ENCODE results near the gene NUDCD2. TPM values are rescaled to one million over a fixed set of nuclear protein-coding genes. Genes with fewer than 3 reads are reported as not detected.

Gene NUDCD2
- total and polyA plus RNA-seq, 9 of the 15 experiments (the other 6 are each of a cell fraction or from before 2014, with no cell fraction given): 14.6 to 76.9 (median 32.5) TPM

- TF ChIP-seq ELK3 (CRISPR knock-in tag; IDR thresholded peaks at IDR 0.05) (no peak), MBD1 (CRISPR knock-in tag; IDR thresholded peaks at IDR 0.05) (no peak), GATA2 (CRISPR knock-in tag; IDR thresholded peaks at IDR 0.05) (0 out of 2 replicates have a peak, but pooled peaks have one; percentile 9), ZNF76 (CRISPR knock-in tag; IDR thresholded peaks at IDR 0.05; ENCODE audit: borderline replicate concordance) (no peak), ZNF318 (IDR thresholded peaks at IDR 0.05; ENCODE audit: borderline replicate concordance in 1 of 2, low read depth in 1 of 2) (no peak)
- TF ChIP-seq, protein P1, sequence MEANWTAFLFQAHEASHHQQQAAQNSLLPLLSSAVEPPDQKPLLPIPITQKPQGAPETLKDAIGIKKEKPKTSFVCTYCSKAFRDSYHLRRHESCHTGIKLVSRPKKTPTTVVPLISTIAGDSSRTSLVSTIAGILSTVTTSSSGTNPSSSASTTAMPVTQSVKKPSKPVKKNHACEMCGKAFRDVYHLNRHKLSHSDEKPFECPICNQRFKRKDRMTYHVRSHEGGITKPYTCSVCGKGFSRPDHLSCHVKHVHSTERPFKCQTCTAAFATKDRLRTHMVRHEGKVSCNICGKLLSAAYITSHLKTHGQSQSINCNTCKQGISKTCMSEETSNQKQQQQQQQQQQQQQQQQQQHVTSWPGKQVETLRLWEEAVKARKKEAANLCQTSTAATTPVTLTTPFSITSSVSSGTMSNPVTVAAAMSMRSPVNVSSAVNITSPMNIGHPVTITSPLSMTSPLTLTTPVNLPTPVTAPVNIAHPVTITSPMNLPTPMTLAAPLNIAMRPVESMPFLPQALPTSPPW (CRISPR knock-in tag; IDR thresholded peaks at IDR 0.05): peak; percentile 73
- TF ChIP-seq, protein P2, sequence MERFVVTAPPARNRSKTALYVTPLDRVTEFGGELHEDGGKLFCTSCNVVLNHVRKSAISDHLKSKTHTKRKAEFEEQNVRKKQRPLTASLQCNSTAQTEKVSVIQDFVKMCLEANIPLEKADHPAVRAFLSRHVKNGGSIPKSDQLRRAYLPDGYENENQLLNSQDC (CRISPR knock-in tag; IDR thresholded peaks at IDR 0.05): 0 out of 2 replicates have a peak, but pooled peaks have one; percentile 71
- TF ChIP-seq, protein P3, sequence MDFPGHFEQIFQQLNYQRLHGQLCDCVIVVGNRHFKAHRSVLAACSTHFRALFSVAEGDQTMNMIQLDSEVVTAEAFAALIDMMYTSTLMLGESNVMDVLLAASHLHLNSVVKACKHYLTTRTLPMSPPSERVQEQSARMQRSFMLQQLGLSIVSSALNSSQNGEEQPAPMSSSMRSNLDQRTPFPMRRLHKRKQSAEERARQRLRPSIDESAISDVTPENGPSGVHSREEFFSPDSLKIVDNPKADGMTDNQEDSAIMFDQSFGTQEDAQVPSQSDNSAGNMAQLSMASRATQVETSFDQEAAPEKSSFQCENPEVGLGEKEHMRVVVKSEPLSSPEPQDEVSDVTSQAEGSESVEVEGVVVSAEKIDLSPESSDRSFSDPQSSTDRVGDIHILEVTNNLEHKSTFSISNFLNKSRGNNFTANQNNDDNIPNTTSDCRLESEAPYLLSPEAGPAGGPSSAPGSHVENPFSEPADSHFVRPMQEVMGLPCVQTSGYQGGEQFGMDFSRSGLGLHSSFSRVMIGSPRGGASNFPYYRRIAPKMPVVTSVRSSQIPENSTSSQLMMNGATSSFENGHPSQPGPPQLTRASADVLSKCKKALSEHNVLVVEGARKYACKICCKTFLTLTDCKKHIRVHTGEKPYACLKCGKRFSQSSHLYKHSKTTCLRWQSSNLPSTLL (IDR thresholded peaks at IDR 0.05): no peak
Observed at GRCh38 chr5:163437309-163438182, 22.4 kb downstream of the NUDCD2 start, which contains the start of gene CCNG1 (continued).

Data from K562 (cell line).